Psoas muscle (tissue), 8 donors: ENCODE data around the gene SORBS2. TPM values are rescaled to one million over a fixed set of nuclear protein-coding genes. Genes with fewer than 3 reads are reported as not detected.

ENCODE experiments used
- ATAC-seq, 4 donors: fragments of 200-7000 bp; cut with Tn5 transposase; one replicate each; pipeline ENCODE4 v1.9.1; 2020; ENCODE audit warnings: moderate library complexity in 3 of 4, mild to moderate bottlenecking in 2 of 4
- DNase-seq, 2 donors: peaks; one replicate each; pipeline ENCODE4 v3.0.0-alpha.2; 2020
- H3K27ac ChIP-seq: fragments of 200-600 bp; one replicate; pipeline ENCODE4 v1.8.0; 2022
- H3K27me3 ChIP-seq, 3 donors: fragments of 200-600 bp in 1 of 3; one replicate each; pipeline versions ENCODE4 v1.6.1 to v1.8.0; 2013 to 2022; ENCODE audit warnings: low read length in 2 of 3, mild to moderate bottlenecking in 2 of 3, moderate library complexity in 1 of 3; ENCODE audit not compliant: insufficient read depth in 3 of 3
- H3K36me3 ChIP-seq, 2 donors: fragments of 200-600 bp in 1 of 2; one replicate each; pipeline versions ENCODE4 v1.6.1 to v1.8.0; 2013 to 2022; ENCODE audit warnings: low read depth in 1 of 2, mild to moderate bottlenecking in 1 of 2, moderate library complexity in 1 of 2; ENCODE audit not compliant: insufficient read depth in 1 of 2
- H3K4me1 ChIP-seq: fragments of 200-600 bp; one replicate; pipeline ENCODE4 v1.8.0; 2022
- H3K4me3 ChIP-seq: fragments of 200-600 bp; one replicate; pipeline ENCODE4 v1.8.0; 2022; ENCODE audit warnings: mild to moderate bottlenecking
- H3K9me3 ChIP-seq: fragments of 200-600 bp; one replicate; pipeline ENCODE4 v1.8.0; 2022
- WGBS, 3 donors: extraction: QIAGEN DNeasy Blood & Tissue Kit; methylation state at CpG; one replicate each; pipeline versions ENCODE4 v1.1.6 to v1.1.7; 2013; 5-methylcytosine and 5-hydroxymethylcytosine counted together
- intact Hi-C, 2 donors: fragments of 100-400 bp; cut with DNase I; formaldehyde crosslinking; loops; one replicate each; pipeline versions ENCODE4 v1.11.0 to v1.14.2; 2022
- polyA plus RNA-seq, 3 donors: library from polyadenylated mRNA; stranded (reverse); fragments of 200-250 nt; gene quantifications; one replicate each; pipeline ENCODE4 v1.2.3, GENCODE V29; 2013
- total RNA-seq, 4 donors: library from RNA; stranded (reverse); fragmentation: NEBNext Ultra II Directional in 2 of 4; extraction: Animal tissue kit (Norgen Biotek cat#: 25700) in 2 of 4; gene quantifications; one replicate each; pipeline versions ENCODE4 v1.2.1 to v1.2.4, GENCODE V29; 2021 to 2023
- TF ChIP-seq, protein P1 (sequence below): fragments of 200-600 bp; IDR thresholded peaks from one replicate; pipeline ENCODE4 v1.8.0; 2022; ENCODE audit warnings: antibody characterized with exemption
- donor health status: healthy with polysubstance abuse.
- donor health status: DM: no; HTN: no; CAD: no; lungs with moderate emphysema.
- donor health status: Bipolar disorder and iron deficiency.
- donor health status: healthy.
- donor health status: DM: yes; HTN: yes; CAD: no.
- donor health status: DM: no; HTN: no; CAD: no.
- donor health status: DM: no; HTN: no; CAD: no.
- donor health status: DM: yes; HTN: yes; CAD: no.

SORBS2 gene
- total and polyA plus RNA-seq, 7 donors, result 2.5 to 30.4 (median 7.2) TPM

DNA sequence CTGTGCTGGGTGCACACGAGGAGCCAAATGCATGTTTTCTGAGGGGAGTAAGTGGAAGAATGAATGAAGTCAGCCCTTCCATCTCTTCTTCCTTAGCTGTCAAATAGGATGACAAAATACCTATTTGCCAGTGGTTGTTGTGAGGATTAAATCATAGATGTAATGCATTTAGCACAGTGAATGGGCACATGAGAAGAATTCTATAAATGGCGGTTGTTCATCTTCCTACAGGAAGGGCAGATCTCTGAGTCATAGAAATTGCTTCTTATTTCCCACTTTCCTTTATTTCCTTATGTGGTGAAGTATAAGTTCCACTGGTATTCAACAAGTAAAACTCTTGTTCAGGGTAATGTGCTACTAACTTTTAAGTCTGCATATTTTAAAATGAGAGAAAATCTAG is 83.1 kb downstream of the SORBS2 start:
- ATAC-seq (no peak), DNase-seq (no peak)
- Histone ChIP-seq H3K4me3 (no peak overlapping the region), H3K36me3 (no peaks in the 10 kb centered on the region), H3K27ac (no peak overlapping the region), H3K9me3 (no peaks in the 10 kb centered on the region), H3K27me3 (no peaks in the 10 kb centered on the region), H3K4me1 (no peaks in the 10 kb centered on the region)
- TF ChIP-seq, protein P1, sequence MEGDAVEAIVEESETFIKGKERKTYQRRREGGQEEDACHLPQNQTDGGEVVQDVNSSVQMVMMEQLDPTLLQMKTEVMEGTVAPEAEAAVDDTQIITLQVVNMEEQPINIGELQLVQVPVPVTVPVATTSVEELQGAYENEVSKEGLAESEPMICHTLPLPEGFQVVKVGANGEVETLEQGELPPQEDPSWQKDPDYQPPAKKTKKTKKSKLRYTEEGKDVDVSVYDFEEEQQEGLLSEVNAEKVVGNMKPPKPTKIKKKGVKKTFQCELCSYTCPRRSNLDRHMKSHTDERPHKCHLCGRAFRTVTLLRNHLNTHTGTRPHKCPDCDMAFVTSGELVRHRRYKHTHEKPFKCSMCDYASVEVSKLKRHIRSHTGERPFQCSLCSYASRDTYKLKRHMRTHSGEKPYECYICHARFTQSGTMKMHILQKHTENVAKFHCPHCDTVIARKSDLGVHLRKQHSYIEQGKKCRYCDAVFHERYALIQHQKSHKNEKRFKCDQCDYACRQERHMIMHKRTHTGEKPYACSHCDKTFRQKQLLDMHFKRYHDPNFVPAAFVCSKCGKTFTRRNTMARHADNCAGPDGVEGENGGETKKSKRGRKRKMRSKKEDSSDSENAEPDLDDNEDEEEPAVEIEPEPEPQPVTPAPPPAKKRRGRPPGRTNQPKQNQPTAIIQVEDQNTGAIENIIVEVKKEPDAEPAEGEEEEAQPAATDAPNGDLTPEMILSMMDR, result no peak
- 60 to 68% (median 63%) methylated on average over 2 of the region's 2 CpGs for WGBS, 3 donors
- intact Hi-C loops, result no loop called here

DNA sequence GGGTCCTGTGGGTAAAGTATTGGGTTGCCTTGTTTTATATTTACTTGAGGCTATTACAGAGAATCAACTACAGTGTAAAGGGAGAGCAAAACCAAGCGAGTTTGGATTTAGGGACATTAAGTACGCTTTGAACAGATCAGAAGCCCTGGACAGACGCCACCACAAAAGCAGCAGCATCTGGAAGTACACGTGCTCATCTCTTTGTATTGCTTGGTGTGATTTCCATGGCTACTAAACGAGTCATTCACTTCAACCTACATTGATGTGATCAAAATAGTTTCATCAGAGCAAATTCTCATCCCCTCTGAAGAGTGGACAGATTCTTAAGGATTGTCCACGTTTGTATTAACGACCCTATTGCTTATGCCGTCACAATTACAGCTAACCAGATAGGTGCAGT is 85.1 kb downstream of the SORBS2 start:
- no peaks in the 10 kb centered on the region for H3K36me3 ChIP-seq
- intact Hi-C loops, result no loop called here
- WGBS, 3 donors, result 40 to 47% (median 40%) methylated on average over 8 of the region's 8 CpGs
- H3K27me3 ChIP-seq, result no peaks in the 10 kb centered on the region
- H3K27ac ChIP-seq, result no peak overlapping the region
- DNase-seq (no peak), ATAC-seq (no peak)
- H3K4me1 ChIP-seq, result no peaks in the 10 kb centered on the region
- TF ChIP-seq, protein P1, result no peak
- no peak overlapping the region for H3K4me3 ChIP-seq
- H3K9me3 ChIP-seq, result no peaks in the 10 kb centered on the region

DNA sequence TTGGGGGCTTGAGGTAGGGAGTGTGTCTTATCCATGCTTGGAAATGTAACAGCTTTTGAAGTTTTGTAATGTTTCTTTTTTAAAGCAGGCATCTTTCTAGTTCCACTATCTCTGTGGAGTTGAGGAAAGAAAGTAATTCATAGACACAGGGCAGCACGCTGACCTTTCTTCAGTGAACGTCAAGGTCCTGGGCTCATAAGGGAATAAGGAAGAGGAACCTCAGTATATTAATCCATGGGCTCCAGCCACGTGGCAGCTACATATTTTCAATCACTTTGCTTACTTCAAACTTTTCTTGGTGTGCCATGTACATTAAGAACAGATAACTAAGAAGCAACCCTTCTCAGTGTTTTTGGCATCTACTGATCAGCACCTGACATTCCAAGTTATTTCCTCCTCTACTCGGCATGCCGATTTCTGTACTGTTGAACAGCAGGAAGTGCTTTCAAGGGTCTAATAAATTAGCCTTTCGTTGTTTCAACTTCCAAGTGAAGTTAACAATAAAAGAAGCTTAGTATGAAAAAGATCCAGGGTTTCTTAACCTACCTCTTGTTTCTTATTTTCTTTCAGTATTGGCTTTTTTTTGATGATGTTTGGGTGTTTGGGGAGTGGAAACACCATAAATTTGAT is 88.2 kb downstream of the SORBS2 start:
- no peaks in the 10 kb centered on the region for H3K36me3 ChIP-seq
- no peak overlapping the region for H3K4me3 ChIP-seq
- ATAC-seq (no peak), DNase-seq (no peak)
- H3K27me3 ChIP-seq, result no peaks in the 10 kb centered on the region
- WGBS, 3 donors, result 39 to 45% (median 44%) methylated on average over 6 of the region's 6 CpGs
- TF ChIP-seq, protein P1, result no peak
- H3K9me3 ChIP-seq, result no peaks in the 10 kb centered on the region
- intact Hi-C loops, result no loop called here
- H3K4me1 ChIP-seq, result no peaks in the 10 kb centered on the region
- H3K27ac ChIP-seq, result peak overlapping the region; percentile 6

- no peak for ATAC-seq
- TF ChIP-seq, protein P1, result no peak
- Histone ChIP-seq H3K27ac (no peak overlapping the region), H3K27me3 (no peaks in the 10 kb centered on the region), H3K36me3 (no peaks in the 10 kb centered on the region), H3K4me3 (no peak overlapping the region), H3K9me3 (no peaks in the 10 kb centered on the region), H3K4me1 (no peaks in the 10 kb centered on the region)
- 47 to 62% (median 62%) methylated on average over 3 of the region's 3 CpGs for WGBS, 3 donors
- intact Hi-C loops, result no loop called here
- no peak for DNase-seq
Observed at GRCh38 chr4:185722029-185722316, 90.0 kb downstream of the SORBS2 start.
